PC-3 (cell line): ENCODE measurements around the gene CD300LG. TPM values are rescaled to one million over a fixed set of nuclear protein-coding genes. Genes with fewer than 3 reads are reported as not detected.
"Not testable (repeated sequence)": the region's sequence is repeated elsewhere in the genome, so short reads cannot be mapped to it uniquely, and the experiment has no call there.

Source experiments
- ATAC-seq: fragments of 200-7000 bp; cut with Tn5 transposase; 2 replicates; pipeline ENCODE4 v1.9.1; 2020; ENCODE audit warnings: mild to moderate bottlenecking, moderate library complexity
- BruUV-seq: library from RNA; stranded (reverse); fragments of 400-500 nt; replicated peaks from 2 replicates; lab custom pipeline; 2021; lab: Mats Ljungman, UMichigan
- CTCF ChIA-PET: fragments of 300-600 bp; sonication (Branson Sonifier 250); formaldehyde crosslinking; loops from one replicate; lab custom pipeline; 2022; ENCODE audit warnings: antibody characterized with exemption; lab: Charles Lee
- POLR2A ChIA-PET: fragments of 300-600 bp; sonication (Branson Sonifier 250); formaldehyde crosslinking; loops from one replicate; lab custom pipeline; 2022; ENCODE audit warnings: antibody characterized with exemption; ENCODE audit not compliant: unreplicated experiment; lab: Charles Lee
- DNase-seq: peaks from one replicate; pipeline ENCODE4 v3.0.0-alpha.2; 2015
- H2AFZ ChIP-seq: fragments of 300-600 bp; sonication (generic); 2 replicates; pipeline ENCODE4 v1.6.0; 2016; ENCODE audit warnings: antibody characterized with exemption, low read length
- H3F3A ChIP-seq: fragments of 300-600 bp; sonication (generic); one replicate; pipeline ENCODE4 v1.6.0; 2017; ENCODE audit warnings: antibody characterized with exemption, low read length, control low read depth, mild to moderate bottlenecking; ENCODE audit not compliant: unreplicated experiment
- H3K27ac ChIP-seq: fragments of 300-600 bp; sonication (generic); 2 replicates; pipeline ENCODE4 v1.5.1; 2016; ENCODE audit warnings: mild to moderate bottlenecking, low read length
- H3K27me3 ChIP-seq: fragments of 300-600 bp; sonication (generic); 2 replicates; pipeline ENCODE4 v1.6.1; 2016; ENCODE audit warnings: low read length, mixed read lengths
- H3K36me3 ChIP-seq: fragments of 300-600 bp; sonication (generic); 2 replicates; pipeline ENCODE4 v1.6.1; 2016; ENCODE audit warnings: low read depth, mixed run types, low read length, mixed read lengths
- H3K4me1 ChIP-seq: fragments of 300-600 bp; sonication (generic); 2 replicates; pipeline ENCODE4 v1.5.1; 2016; ENCODE audit warnings: low read length; ENCODE audit not compliant: insufficient read depth
- H3K4me2 ChIP-seq: fragments of 300-600 bp; sonication (generic); 2 replicates; pipeline ENCODE4 v1.6.0; 2016; ENCODE audit warnings: low read length
- H3K4me3 ChIP-seq: fragments of 300-600 bp; sonication (generic); 2 replicates; pipeline ENCODE4 v1.5.1; 2016; ENCODE audit warnings: mild to moderate bottlenecking, low read length, mixed read lengths
- H3K79me2 ChIP-seq: fragments of 300-600 bp; sonication (generic); 2 replicates; pipeline ENCODE4 v1.6.1; 2017; ENCODE audit warnings: low read length, mixed read lengths
- H3K9ac ChIP-seq: fragments of 300-600 bp; sonication (generic); 2 replicates; pipeline ENCODE4 v1.6.0; 2016; ENCODE audit warnings: mild to moderate bottlenecking, low read length
- H3K9me2 ChIP-seq: fragments of 300-600 bp; sonication (generic); replicated peaks from 2 replicates; pipeline ENCODE4 v1.6.1; 2016; ENCODE audit warnings: mixed run types, low read length, mixed read lengths
- H3K9me3 ChIP-seq: fragments of 300-600 bp; sonication (generic); 2 replicates; pipeline ENCODE4 v1.6.1; 2016; ENCODE audit warnings: low read length, mixed read lengths
- H4K20me1 ChIP-seq: fragments of 300-600 bp; sonication (generic); 2 replicates; pipeline ENCODE4 v1.6.1; 2016; ENCODE audit warnings: low read length, mixed read lengths
- CTCF ChIP-seq: fragments of 300-600 bp; sonication (generic); conservative IDR thresholded peaks from 2 replicates; pipeline ENCODE4 v1.5.1; 2017; ENCODE audit warnings: antibody characterized with exemption, low read depth, mild to moderate bottlenecking, low read length
- EZH2 ChIP-seq: fragments of 300-600 bp; sonication (generic); IDR thresholded peaks from one replicate; pipeline ENCODE4 v1.6.1; 2017; ENCODE audit warnings: antibody characterized with exemption, mild to moderate bottlenecking, low read length; ENCODE audit not compliant: unreplicated experiment
- EZH2phosphoT487 ChIP-seq: fragments of 300-600 bp; sonication (generic); IDR thresholded peaks from 2 replicates; pipeline ENCODE4 v1.6.1; 2018; ENCODE audit warnings: mild to moderate bottlenecking, antibody characterized with exemption, low read length, borderline replicate concordance
- intact Hi-C: fragments of 100-400 bp; cut with micrococcal nuclease; formaldehyde crosslinking; loops from 2 replicates; pipeline ENCODE4 v1.9.0; 2023
- total RNA-seq: library from RNA; depleted of rRNA; stranded (reverse); fragments of >200 nt; gene quantifications from 2 replicates; pipeline ENCODE4 v1.2.3, GENCODE V29; 2014

The CD300LG gene
- total RNA-seq, 1 experiment from 2014 or later, result not detected

GRCh38 chr17:43891851-43892646 is 45.1 kb downstream of the CD300LG start:
- no peak for DNase-seq
- H3K27ac ChIP-seq, result no peak overlapping the region
- no peak overlapping the region for H3K4me2 ChIP-seq
- H4K20me1 ChIP-seq, result no peaks in the 10 kb centered on the region
- no TSS peak for BruUV-seq
- no peaks in the 10 kb centered on the region for H3K36me3 ChIP-seq
- intact Hi-C loops, result no loop called here
- ChIA-PET CTCF (no interaction called here), POLR2A (interaction anchor here (0.6 kb wide), 1 partner anchor 689 kb away, joined by 4 read pairs; no protein-coding TSS in a partner anchor)
- no peaks in the 10 kb centered on the region for H3K27me3 ChIP-seq
- no peak overlapping the region for H3K9ac ChIP-seq
- H3F3A ChIP-seq, result no peaks in the 10 kb centered on the region
- no peaks in the 10 kb centered on the region for H3K9me2 ChIP-seq
- H3K79me2 ChIP-seq, result no peaks in the 10 kb centered on the region
- no peak overlapping the region for H3K4me3 ChIP-seq
- no peak for ATAC-seq
- H3K9me3 ChIP-seq, result no peaks in the 10 kb centered on the region
- TF ChIP-seq CTCF (no peak), EZH2 (no peak), EZH2phosphoT487 (no peak)
- H3K4me1 ChIP-seq, result no peaks in the 10 kb centered on the region
- no peak overlapping the region for H2AFZ ChIP-seq

- Histone ChIP-seq H3K9me2 (no peaks in the 10 kb centered on the region), H3K36me3 (no peaks in the 10 kb centered on the region), H3K9me3 (no peaks in the 10 kb centered on the region), H3K27ac (no peak overlapping the region), H3K4me1 (no peaks in the 10 kb centered on the region), H2AFZ (no peak overlapping the region), H3K4me2 (no peak overlapping the region), H3K4me3 (no peak overlapping the region), H3F3A (no peaks in the 10 kb centered on the region), H3K79me2 (no peaks in the 10 kb centered on the region), H3K9ac (no peak overlapping the region), H3K27me3 (no peaks in the 10 kb centered on the region), H4K20me1 (no peaks in the 10 kb centered on the region)
- no peak for DNase-seq
- ChIA-PET POLR2A (interaction anchor here (0.6 kb wide), 1 partner anchor 688 kb away, joined by 4 read pairs; no protein-coding TSS in a partner anchor), CTCF (no interaction called here)
- TF ChIP-seq EZH2, result no peak
- TF ChIP-seq CTCF, result no peak
- TF ChIP-seq EZH2phosphoT487, result no peak
- BruUV-seq, result no TSS peak
- ATAC-seq, result no peak
- intact Hi-C loops, result no loop called here
Observed at GRCh38 chr17:43892647-43892952, 45.6 kb downstream of the CD300LG start.

- DNase-seq, H3K79me2 ChIP-seq, CTCF ChIA-PET, H3K27ac ChIP-seq, H2AFZ ChIP-seq, H3K27me3 ChIP-seq, H3K9ac ChIP-seq, H3K4me1 ChIP-seq, H3K36me3 ChIP-seq, BruUV-seq, H3K4me2 ChIP-seq, intact Hi-C loops, H3K9me3 ChIP-seq, H4K20me1 ChIP-seq, POLR2A ChIA-PET, ATAC-seq, H3F3A ChIP-seq, H3K9me2 ChIP-seq, H3K4me3 ChIP-seq: not testable (repeated sequence)
Observed at GRCh38 chr17:43894494-43894893, 47.5 kb downstream of the CD300LG start.
